GM12892 (cell line): ENCODE measurements around the gene CCL19.

ENCODE experiments used
- POLR2A ChIP-seq: IDR thresholded peaks from 2 replicates; pipeline ENCODE4 v1.6.1; 2011; ENCODE audit warnings: low read depth, low read length, control low read depth
- POLR2AphosphoS5 ChIP-seq: IDR thresholded peaks from 2 replicates; pipeline ENCODE4 v1.6.1; 2011; ENCODE audit warnings: low read depth, low read length, control low read depth

- TF ChIP-seq POLR2AphosphoS5 (no peak), POLR2A (no peak)
Measured at GRCh38 chr9:34686732-34687131, 4.3 kb downstream of the CCL19 start.
